T-helper 1 cell treated with Interleukin-12 subunit alpha and Interleukin-12 subunit beta and Interleukin-4 antibody, amounts not matched to agents 30 μg/mL and 1 μg/mL, for 36 hours (primary cell): ENCODE measurements around the gene DIP2B.
"Not testable (repeated sequence)": the region's sequence is repeated elsewhere in the genome, so short reads cannot be mapped to it uniquely, and the experiment has no call there.

ENCODE experiments used
- H3K27ac Mint-ChIP-seq: one replicate; pipeline ENCODE4 v1.8.0; 2021; ENCODE audit warnings: mild to moderate bottlenecking, mixed read lengths
- H3K27me3 Mint-ChIP-seq: one replicate; pipeline ENCODE4 v1.8.0; 2021; ENCODE audit warnings: low read depth, mixed read lengths
- H3K36me3 Mint-ChIP-seq: one replicate; pipeline ENCODE4 v1.8.0; 2021; ENCODE audit warnings: low read depth, mixed read lengths
- H3K4me1 Mint-ChIP-seq: one replicate; pipeline ENCODE4 v1.8.0; 2021; ENCODE audit warnings: low read depth, mixed read lengths
- H3K4me3 Mint-ChIP-seq: one replicate; pipeline ENCODE4 v1.8.0; 2021; ENCODE audit warnings: mild to moderate bottlenecking, moderate library complexity, mixed read lengths
- H3K9me3 Mint-ChIP-seq: one replicate; pipeline ENCODE4 v1.8.0; 2021; ENCODE audit warnings: mixed read lengths

DIP2B gene

DNA sequence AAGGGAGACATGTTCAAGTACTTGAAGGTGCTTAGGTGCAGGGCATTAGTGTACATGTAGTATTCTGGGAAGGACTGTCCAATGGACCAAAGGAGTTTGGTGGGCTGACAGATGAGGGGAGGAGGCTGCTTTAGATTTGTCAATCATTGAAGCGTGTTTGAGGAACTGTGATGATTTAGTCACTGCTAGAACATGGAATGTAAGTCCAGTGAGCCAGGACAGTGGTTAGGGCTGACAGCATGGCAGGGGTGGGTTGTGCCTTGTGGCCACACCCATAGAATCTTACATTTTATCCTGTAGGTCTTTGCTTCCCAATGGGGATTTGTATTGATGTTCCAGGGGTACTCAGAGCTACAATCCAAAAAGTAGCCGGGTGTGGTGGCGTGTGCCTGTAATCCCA is 24.6 kb downstream of the DIP2B start:
- Mint-ChIP-seq H3K36me3 (peaks cover 9% of the 10 kb centered on the region), H3K27me3 (no peaks in the 10 kb centered on the region), H3K4me3 (no peak overlapping the region), H3K9me3 (no peaks in the 10 kb centered on the region), H3K4me1 (peaks cover 24% of the 10 kb centered on the region), H3K27ac (peak overlapping the region; percentile 56)

DNA sequence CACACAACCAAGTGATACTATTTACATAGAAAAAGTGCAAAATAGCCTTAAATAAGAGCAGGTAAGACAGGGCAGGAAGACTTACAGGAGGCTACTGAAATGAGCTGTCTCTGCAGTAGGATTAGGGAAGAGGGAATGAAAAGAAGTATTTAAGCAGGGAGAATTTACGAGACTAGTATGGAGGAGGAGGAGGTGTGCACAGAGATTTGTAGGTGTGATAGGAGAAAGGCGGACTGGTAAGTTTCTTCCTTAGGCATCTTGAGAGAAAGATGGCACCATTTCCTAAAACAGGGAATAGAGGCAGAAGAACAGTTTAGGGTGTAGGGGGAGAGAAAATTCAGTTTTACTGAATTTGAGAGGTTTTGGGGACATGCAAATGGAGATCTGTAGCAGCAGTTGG is 25.7 kb downstream of the DIP2B start:
- H3K9me3 Mint-ChIP-seq: no peaks in the 10 kb centered on the region
- peaks cover 7% of the 10 kb centered on the region for H3K36me3 Mint-ChIP-seq
- no peak overlapping the region for H3K27ac Mint-ChIP-seq
- no peaks in the 10 kb centered on the region for H3K27me3 Mint-ChIP-seq
- H3K4me3 Mint-ChIP-seq: no peak overlapping the region
- peaks cover 23% of the 10 kb centered on the region for H3K4me1 Mint-ChIP-seq

DNA sequence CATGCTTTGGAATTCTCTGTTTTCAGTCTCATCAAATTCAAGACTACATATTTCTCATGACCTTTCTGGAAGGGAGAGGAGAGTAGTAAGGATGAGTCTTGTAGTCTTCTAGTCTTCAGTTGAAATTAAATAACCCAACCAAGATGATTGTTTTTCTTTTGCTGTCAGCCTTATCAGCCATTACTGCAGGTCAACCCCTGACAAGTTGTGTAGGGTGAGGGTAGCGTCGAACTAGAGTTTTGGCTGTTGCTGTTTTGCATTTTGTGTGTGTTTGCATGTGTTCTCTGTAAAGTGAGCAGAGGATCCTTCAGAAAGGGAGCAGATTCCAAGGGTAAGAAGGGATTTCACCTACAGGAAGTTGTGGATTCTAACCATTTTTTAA is 28.4 kb downstream of the DIP2B start:
- no peak overlapping the region for H3K4me3 Mint-ChIP-seq
- H3K9me3 Mint-ChIP-seq: no peaks in the 10 kb centered on the region
- H3K27me3 Mint-ChIP-seq: no peaks in the 10 kb centered on the region
- H3K4me1 Mint-ChIP-seq: peaks cover 24% of the 10 kb centered on the region
- no peak overlapping the region for H3K27ac Mint-ChIP-seq
- H3K36me3 Mint-ChIP-seq: peaks cover 10% of the 10 kb centered on the region

DNA sequence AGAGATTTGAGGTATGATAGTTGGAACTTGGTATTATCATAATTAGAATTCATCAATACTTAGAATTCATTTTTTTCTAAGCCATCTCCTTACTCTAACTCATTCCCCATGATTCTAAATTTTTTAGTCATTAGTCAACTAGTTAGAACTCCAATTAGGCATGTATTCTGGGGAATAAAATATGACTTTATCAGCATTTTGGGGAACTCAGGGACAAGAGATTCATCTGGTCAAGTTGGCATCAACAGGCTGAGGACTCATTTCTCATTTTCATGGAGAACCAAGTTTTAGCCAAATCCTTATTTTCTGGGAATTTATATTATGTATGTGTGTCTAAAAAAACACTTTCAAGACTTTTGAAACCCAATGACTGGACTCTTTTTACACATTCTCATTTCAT is 29.2 kb downstream of the DIP2B start:
- Mint-ChIP-seq H3K27ac (no peak overlapping the region), H3K36me3 (peaks cover 8% of the 10 kb centered on the region), H3K4me1 (peaks cover 17% of the 10 kb centered on the region), H3K9me3 (no peaks in the 10 kb centered on the region), H3K4me3 (no peak overlapping the region), H3K27me3 (no peaks in the 10 kb centered on the region)

DNA sequence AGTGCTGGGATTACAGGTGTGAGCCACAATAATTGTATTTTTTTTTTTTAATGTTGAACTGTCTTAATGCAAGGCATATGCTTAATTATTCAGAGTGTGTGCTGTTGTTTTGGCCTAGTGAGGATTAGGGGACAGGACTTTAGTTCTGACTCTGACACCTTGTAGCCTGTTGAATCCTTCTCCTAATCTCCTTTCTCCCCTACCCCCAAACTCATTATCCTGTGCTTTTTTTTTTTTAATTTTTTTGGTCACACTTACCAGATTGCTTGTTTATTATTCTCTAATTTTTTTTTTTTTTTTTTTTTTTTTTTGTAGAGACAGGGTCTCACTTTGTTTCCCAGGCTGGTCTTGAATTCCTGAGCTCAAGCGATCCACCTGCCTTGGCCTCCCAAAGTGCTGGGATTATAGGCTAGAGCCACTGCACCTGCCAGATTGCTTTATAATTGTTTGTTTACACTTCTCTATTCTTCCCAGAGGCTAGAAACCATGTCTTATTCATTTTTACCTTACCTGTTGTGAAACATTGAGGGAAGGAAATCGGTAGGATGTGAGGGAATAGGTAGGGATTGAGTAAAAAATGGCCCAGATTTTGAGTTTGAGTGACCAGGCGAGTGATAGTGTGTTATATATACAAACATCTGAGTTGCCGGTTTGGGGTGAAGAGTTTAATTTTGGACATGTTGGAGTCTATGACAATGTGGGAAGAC is 32.2 kb downstream of the DIP2B start:
- H3K9me3 Mint-ChIP-seq: no peaks in the 10 kb centered on the region
- no peak overlapping the region for H3K4me3 Mint-ChIP-seq
- peak overlapping the region; percentile 7 for H3K27ac Mint-ChIP-seq
- peaks cover 13% of the 10 kb centered on the region for H3K4me1 Mint-ChIP-seq
- no peaks in the 10 kb centered on the region for H3K27me3 Mint-ChIP-seq
- peaks cover 8% of the 10 kb centered on the region for H3K36me3 Mint-ChIP-seq

DNA sequence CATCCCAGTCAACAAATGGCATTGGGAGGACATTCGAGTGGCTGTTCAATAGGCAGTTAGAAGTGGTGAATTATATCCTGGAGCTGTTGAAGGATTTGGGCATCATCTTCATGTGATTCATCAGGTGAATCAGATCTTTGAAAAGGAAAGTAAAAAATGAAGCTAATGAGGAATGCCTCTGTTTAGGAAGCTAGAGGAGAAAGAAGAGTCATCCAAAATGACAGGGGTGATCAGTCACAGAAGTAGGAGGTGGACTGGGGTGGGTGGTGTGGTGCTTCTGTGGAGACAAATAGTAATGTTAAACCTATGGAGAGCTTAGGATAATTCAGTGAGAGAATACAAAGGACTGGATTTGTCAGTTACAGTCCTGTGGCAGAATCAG is 32.7 kb downstream of the DIP2B start:
- no peaks in the 10 kb centered on the region for H3K9me3 Mint-ChIP-seq
- H3K4me1 Mint-ChIP-seq: peaks cover 14% of the 10 kb centered on the region
- peaks cover 8% of the 10 kb centered on the region for H3K36me3 Mint-ChIP-seq
- peak overlapping the region; percentile 7 for H3K27ac Mint-ChIP-seq
- no peak overlapping the region for H3K4me3 Mint-ChIP-seq
- no peaks in the 10 kb centered on the region for H3K27me3 Mint-ChIP-seq

DNA sequence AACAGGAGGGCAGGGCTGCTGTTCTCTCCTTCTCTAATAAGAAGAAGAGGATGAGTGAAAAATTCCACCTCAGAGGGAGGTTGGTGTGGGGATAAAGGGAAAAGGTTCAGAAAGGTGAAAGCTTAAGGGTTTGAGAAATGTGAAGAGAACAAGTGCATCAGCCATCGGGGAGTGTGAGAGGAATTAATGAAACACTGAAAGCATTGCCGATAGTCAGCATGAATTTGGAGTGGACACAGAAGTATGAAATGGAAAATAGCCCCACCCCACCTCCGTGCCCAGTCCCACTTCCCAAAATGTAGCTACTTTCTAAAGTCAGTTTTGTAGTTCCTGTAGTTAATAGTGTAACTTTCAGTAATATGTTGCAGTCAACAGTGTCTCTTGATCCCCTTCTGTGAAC is 33.4 kb downstream of the DIP2B start:
- Mint-ChIP-seq H3K9me3 (no peaks in the 10 kb centered on the region), H3K36me3 (peaks cover 8% of the 10 kb centered on the region), H3K27me3 (no peaks in the 10 kb centered on the region), H3K4me3 (no peak overlapping the region), H3K27ac (no peak overlapping the region), H3K4me1 (peaks cover 18% of the 10 kb centered on the region)

DNA sequence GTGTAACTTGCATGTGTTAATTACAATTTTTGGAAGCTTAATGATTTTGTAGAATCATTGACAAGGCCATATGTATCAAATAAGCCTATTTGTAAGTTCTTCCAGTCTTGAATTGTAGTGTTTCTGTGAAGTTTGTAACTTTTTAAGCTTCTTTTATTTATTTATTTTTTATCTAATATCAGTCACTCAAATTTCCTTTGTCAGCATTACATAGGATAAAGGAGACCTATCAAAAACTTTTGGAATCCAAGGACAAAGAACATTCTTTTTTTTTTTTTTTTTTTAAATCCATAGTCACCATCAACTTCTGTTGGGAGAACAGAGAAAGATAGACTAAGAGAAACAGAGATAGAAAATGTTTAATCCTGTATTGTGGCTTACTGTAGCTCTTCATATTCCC is 36.4 kb downstream of the DIP2B start:
- H3K36me3 Mint-ChIP-seq: peaks cover 8% of the 10 kb centered on the region
- no peaks in the 10 kb centered on the region for H3K27me3 Mint-ChIP-seq
- H3K4me3 Mint-ChIP-seq: no peak overlapping the region
- no peak overlapping the region for H3K27ac Mint-ChIP-seq
- no peaks in the 10 kb centered on the region for H3K9me3 Mint-ChIP-seq
- H3K4me1 Mint-ChIP-seq: peaks cover 16% of the 10 kb centered on the region

DNA sequence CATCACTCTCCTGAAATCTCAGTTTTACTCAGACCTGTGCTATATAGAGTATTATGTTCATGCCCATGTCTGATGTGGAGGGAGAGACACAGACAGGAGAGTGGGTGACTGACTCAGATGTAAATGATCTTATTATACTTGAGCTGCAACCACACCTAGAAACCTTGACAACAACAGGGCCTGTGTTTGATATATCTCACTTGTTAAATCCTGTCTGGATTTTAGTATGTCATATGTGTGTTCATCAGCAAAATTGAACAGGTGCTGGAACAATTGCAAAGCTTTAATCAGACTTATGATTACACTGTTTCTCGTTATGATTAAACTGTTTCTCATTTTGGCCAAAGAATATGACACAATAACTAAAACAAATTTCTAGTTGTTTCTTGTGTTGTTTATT is 37.7 kb downstream of the DIP2B start:
- H3K4me1 Mint-ChIP-seq: peaks cover 12% of the 10 kb centered on the region
- no peaks in the 10 kb centered on the region for H3K27me3 Mint-ChIP-seq
- no peak overlapping the region for H3K4me3 Mint-ChIP-seq
- peaks cover 3% of the 10 kb centered on the region for H3K36me3 Mint-ChIP-seq
- H3K27ac Mint-ChIP-seq: peak overlapping the region; percentile 15
- no peaks in the 10 kb centered on the region for H3K9me3 Mint-ChIP-seq

DNA sequence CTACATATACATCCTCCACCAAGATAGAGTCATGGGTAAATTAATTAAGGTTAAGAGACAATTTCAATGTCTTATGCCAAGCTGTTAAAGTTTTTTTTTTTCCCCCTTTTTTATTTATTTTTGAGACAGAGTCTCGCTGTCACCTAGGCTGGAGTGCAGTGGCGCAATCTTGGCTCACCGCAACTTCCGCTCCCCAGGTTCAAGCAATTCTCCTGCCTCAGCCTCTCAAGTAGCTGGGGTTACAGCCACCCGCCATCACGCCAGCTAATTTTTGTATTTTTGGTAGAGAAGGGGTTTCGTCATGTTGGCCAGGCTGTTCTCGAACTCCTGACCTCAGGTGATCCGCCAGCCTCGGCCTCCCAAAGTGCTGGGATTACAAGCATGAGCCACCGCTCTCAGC is 38.4 kb downstream of the DIP2B start:
- not testable (repeated sequence) for H3K9me3 Mint-ChIP-seq, H3K4me3 Mint-ChIP-seq, H3K27me3 Mint-ChIP-seq, H3K27ac Mint-ChIP-seq, H3K4me1 Mint-ChIP-seq, H3K36me3 Mint-ChIP-seq

DNA sequence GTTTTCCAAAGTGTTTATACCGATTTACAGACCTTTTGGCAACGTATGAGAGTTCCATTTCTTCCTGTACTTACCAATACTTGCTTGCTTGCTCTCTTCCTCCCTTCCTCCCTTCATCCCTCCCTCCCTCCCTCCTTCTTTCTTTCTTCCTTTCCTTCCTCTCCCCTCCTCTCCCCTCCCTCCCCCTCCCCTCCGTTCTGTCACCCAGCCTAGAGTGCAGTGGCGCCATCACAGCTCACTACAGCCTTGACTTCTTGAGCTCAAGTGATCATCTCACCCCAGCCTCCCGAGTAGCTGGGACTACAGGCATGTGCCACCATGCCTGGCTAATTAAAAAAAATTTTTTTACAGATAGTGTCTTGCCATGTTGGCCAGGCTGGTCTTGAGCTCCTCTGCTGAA is 40.4 kb downstream of the DIP2B start:
- Mint-ChIP-seq H3K27ac (no peak overlapping the region), H3K36me3 (no peaks in the 10 kb centered on the region), H3K27me3 (no peaks in the 10 kb centered on the region), H3K9me3 (no peaks in the 10 kb centered on the region), H3K4me3 (no peak overlapping the region), H3K4me1 (peaks cover 5% of the 10 kb centered on the region)

DNA sequence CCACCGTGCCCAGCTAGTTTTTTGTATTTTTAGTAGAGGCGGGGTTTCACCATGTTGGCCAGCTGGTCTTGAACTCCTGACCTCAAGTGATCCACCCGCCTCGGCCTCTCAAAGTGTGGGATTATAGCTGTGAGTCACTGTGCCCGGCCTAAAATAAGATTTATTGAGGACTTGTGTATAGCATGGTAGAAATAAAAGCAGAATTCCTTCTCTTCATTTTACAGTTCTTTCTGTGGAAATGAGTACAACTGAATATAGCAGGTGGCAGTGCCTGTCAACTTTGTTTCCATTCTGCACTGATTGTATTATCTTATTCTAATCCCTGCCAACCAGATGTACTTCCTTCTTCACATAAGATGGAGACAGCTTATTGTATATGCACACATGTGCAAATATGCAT is 41.0 kb downstream of the DIP2B start:
- H3K4me3 Mint-ChIP-seq: no peak overlapping the region
- H3K27ac Mint-ChIP-seq: no peak overlapping the region
- H3K27me3 Mint-ChIP-seq: no peaks in the 10 kb centered on the region
- peaks cover 5% of the 10 kb centered on the region for H3K4me1 Mint-ChIP-seq
- H3K36me3 Mint-ChIP-seq: no peaks in the 10 kb centered on the region
- H3K9me3 Mint-ChIP-seq: no peaks in the 10 kb centered on the region

DNA sequence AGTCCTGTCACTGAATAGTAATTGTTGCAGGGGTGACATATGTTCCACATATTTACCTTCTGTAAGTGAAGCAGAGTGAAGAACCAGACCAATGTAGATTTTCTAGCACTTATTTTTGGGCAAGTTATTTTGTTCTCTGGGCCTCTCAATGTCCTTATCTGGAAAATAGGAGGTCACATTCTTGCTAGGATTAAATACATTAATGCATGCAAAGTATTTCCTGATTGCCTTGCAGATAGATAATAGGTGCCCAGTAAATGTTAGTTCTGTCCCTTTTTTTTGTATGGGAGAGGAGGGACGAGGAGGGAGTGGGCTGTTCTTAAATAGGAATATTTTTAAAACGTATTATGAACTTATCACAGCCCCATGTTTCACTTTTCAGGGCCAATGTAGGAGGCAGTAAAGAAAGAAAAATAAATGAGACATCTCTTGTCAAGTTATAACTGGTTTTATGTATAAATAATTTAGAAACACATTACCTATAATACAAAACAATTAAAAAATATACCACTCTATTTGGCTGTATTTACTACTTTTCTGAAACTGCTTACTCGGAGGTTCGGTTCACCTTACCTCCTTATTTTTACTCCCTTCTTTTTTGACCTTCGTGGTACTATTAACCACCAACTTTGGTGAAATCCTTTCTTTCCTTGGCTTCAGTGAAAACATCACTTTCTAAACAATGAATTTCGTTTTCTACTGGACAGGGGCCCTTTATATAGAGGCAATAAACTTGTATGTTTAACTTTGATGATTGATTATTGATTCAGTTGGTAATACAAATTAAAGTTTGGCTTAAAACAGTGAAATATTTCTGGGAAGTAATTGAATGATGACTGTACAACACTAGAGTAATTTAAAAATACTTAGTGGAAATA is 41.9 kb downstream of the DIP2B start:
- Mint-ChIP-seq H3K4me3 (no peak overlapping the region), H3K27me3 (no peaks in the 10 kb centered on the region), H3K9me3 (no peaks in the 10 kb centered on the region), H3K4me1 (peaks cover 8% of the 10 kb centered on the region), H3K27ac (no peak overlapping the region), H3K36me3 (no peaks in the 10 kb centered on the region)

DNA sequence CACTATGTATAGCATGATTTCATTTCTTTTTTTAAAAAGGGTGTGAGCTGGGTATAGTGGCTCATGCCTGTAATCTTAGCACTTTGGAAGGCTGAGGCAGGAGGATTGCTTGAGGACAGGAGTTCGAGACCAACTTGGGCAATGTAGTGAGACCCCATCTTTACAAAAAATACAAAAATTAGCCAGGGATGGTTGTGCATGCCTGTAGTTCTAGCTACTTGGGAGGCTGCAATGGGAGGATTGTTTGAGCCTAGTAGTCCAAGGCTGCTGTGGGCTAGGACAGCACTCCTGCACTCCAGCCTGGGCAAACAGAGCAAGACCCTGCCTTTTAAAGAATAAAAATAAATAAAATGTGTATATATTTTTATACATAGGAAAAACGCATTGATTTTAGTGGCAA is 43.0 kb downstream of the DIP2B start:
- peaks cover 4% of the 10 kb centered on the region for H3K36me3 Mint-ChIP-seq
- H3K4me3 Mint-ChIP-seq: no peak overlapping the region
- H3K27ac Mint-ChIP-seq: no peak overlapping the region
- no peaks in the 10 kb centered on the region for H3K9me3 Mint-ChIP-seq
- H3K4me1 Mint-ChIP-seq: peaks cover 6% of the 10 kb centered on the region
- H3K27me3 Mint-ChIP-seq: no peaks in the 10 kb centered on the region

DNA sequence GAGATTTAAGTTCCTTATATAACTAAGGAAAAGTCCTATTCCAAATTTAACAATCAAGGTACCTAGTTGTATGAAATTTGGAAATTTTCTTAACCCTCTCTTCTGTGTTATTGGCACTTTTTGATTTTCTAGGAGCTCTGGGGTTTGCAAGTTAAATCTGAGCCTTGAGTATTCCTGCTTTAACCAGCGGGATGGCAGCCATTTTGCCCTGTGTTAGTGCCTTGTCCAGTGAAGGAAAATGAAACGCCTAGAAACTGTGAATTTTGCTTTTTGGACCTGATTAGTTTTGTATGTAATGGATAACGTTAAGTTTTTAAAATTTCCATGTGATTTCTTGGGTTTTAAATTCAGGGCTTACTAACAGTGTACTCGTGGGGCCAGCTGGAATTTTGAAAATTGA is 45.1 kb downstream of the DIP2B start:
- Mint-ChIP-seq H3K4me1 (peaks cover 11% of the 10 kb centered on the region), H3K27me3 (no peaks in the 10 kb centered on the region), H3K9me3 (no peaks in the 10 kb centered on the region), H3K27ac (no peak overlapping the region), H3K4me3 (no peak overlapping the region), H3K36me3 (peaks cover 11% of the 10 kb centered on the region)
